HG02759 (cell line): Measurements from ENCODE around the gene EVX2.

Source experiments
- ATAC-seq: cut with Tn5 transposase; IDR thresholded peaks from one replicate; pipeline ENCODE4 v1.9.1; 2021; ENCODE audit warnings: mild to moderate bottlenecking, moderate library complexity; ENCODE audit not compliant: unreplicated experiment

The EVX2 gene

DNA sequence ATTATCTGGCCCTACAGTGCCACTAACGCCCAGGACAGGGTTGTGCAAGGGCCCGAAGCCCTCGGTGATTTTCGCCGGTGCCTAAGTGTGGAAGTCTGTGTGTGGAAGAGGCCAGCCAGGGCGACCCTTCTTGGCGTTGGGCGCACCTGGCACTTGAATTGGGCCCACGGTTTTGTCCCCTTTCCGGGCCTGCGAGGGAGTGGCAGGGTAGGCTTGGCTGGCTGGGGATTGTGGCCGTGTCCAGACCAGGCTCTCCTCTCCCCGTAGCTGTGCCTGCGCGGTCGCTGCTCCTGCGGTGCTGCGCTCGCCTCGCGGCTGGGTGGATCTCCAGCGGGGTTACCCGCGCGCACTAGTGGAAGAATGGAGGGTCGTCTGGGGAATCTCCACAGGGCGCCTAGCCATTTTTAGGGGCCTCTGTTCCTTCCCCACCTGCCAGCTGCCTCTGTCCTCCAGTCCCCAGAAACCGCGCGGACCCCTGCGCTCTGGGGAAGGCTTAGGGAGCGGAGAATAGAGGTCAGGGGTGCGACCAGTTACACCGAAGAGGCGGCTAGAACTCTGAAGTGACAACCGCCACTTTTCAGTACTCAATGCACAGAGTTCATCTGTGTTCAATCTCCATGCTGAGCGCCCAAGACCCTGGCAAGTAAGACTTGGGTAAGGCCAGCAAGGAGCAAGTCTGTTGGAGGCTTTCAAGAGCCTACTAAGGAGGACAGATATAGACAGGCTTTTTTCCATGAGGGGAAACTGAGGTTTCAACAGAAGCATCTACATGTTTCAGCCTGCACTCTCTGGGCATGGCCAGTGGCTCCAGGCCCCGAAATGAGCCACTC is 16.0 kb downstream of the EVX2 start:
- no peak for ATAC-seq

DNA sequence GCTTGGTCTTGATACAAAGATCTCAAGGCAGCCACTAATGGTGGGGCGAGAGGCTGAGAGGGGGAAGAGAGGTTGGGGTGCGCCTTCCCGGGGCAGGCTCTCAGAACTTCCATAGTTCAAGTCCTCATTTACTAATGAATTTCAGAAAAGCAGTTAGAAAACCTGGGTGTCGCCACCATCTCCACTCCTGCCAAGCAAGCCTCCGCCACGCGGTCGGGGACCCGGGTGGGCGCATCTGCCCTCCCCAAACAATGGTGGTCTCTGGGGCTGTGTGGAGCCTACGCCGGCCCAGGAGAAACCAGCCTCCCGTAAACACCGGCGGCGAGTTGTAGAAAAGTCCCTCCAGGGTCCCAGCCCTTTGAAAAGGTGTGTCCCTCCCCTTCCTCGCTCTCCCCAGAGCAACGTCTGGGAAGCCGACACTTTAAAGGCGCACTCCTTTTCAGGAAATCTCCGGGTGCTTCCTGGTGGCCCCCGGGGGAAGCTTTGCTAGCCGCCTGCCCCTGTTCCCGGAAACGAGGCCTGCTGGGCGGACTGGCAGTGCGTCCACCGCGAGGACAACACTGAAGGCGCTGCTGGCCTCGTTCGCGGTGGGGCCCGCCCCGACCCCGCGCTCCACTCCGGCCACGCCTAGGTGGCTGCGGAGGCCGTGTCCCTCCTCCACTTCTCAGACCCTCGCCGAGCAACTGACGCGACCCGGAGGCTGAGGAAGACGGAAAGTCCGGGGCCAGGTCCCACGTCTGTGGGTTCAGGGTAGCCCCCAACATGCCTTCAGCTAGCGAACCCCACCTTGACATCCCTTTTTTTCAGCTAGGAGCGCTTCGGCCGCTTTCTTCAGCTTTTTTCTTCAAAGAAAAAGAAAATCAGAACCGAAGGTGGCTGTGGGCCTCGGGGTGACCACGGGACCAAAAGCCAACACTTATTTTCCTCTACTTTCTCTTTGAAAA is 16.8 kb downstream of the EVX2 start:
- ATAC-seq = no peak

DNA sequence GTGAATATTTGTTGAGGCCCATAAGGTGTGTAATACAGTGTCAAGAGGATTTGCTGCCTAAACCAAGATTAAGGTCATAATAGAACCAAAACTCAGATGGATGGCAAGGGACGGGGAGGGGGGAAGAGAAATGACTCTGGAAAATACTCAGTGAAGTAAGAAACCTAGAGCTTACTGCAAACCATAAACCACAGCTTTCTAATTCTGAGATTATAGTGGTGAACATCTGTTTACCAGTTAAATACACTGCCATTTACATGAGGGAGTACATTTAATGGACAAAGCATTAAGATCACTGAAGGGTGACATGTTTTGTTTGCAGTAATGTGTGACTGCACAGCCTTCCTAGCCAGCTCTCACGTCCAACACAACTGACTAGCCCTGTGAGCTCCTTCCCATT is 19.8 kb downstream of the EVX2 start:
- ATAC-seq = no peak

DNA sequence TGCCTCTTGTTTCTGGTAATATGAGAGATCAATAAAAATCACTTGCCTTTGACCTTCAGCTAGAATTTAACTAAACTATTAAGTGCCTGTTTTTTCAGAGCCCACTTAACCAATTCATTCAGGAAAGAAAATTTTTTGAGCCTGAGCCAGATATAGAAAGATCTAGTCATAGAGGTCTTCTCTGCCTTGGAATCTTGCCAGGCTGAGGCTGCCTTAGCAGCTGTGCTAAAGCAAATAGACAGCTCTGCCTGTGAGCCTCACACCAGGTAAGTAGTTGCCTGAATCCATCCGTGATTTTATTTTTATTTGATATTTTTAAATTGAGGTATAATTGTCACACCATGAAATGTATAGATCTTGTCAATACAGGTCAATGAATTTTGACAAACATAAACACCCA is 27.4 kb downstream of the EVX2 start:
- ATAC-seq = no peak

GRCh38 chr2:176039375-176039774 is 44.4 kb downstream of the EVX2 start:
- no peak for ATAC-seq

DNA sequence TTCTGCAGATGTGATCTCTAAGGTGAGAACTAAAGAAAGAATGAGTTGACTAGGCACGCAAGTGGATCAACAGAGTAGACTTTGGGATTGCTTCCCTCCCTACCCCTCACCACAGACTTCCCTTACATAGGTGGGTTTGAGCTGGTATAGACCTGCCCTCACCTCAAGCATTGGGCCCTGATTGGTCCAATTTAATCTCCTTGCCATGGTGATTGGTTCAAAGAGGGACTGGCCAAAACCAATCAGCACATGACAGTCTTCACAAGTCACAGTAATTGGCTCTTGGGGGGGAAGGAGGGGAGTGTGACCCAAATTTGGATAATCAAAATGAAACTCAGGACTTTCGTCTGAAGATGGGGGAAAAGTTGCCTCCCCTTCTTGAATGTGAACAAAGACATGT is 45.1 kb downstream of the EVX2 start:
- no peak for ATAC-seq

GRCh38 chr2:176035013-176035691 is 48.6 kb downstream of the EVX2 start:
- ATAC-seq = no peak

- ATAC-seq = no peak
These were observed 56.0 kb downstream of the EVX2 start for GRCh38 chr2:176027806-176028205.
